Cardiac muscle cell (in vitro differentiated cells and primary cell): ENCODE results near the gene PUDP. TPM values are rescaled to one million over a fixed set of nuclear protein-coding genes. Genes with fewer than 3 reads are reported as not detected.
A peak's percentile ranks its signal among the peaks of the same experiment; 100 is the strongest.

ENCODE experiments used
- DNase-seq, 2 donors: peaks; one replicate each; pipeline versions ENCODE4 v3.0.0 to v3.0.0-alpha.2; 2010 to 2017; ENCODE audit warnings: low read depth in 1 of 2, low spot score in 1 of 2
- H3K27ac ChIP-seq: fragments of 200-600 bp; sonication (generic); 2 replicates; pipeline ENCODE4 v1.5.1; 2016
- H3K27me3 ChIP-seq: fragments of 200-600 bp; sonication (generic); 2 replicates; pipeline ENCODE4 v1.6.0; 2016; ENCODE audit warnings: control low read depth
- H3K36me3 ChIP-seq: fragments of 200-600 bp; sonication (generic); 2 replicates; pipeline ENCODE4 v1.5.1; 2016; ENCODE audit warnings: control low read depth
- H3K4me1 ChIP-seq: fragments of 200-600 bp; sonication (generic); 2 replicates; pipeline ENCODE4 v1.8.1; 2017; ENCODE audit warnings: low read depth, mild to moderate bottlenecking, mixed run types
- H3K4me3 ChIP-seq: fragments of 200-600 bp; sonication (generic); 2 replicates; pipeline ENCODE4 v1.5.1; 2016; ENCODE audit warnings: mild to moderate bottlenecking
- H3K9me3 ChIP-seq: fragments of 200-600 bp; sonication (generic); 2 replicates; pipeline ENCODE4 v1.5.1; 2017; ENCODE audit warnings: low read depth, mild to moderate bottlenecking, control low read depth
- polyA plus RNA-seq: library from polyadenylated mRNA; unstranded; fragments of >200 nt; fragmentation: Nextera tagmentation; extraction: Ambion mirVana; gene quantifications from 2 replicates; pipeline ENCODE4 v1.2.1, GENCODE V29; 2016
- total RNA-seq: library from RNA; depleted of rRNA; stranded (reverse); fragments of >200 nt; gene quantifications from 2 replicates; pipeline ENCODE4 v1.2.3, GENCODE V29; 2016
- TF ChIP-seq, protein P1 (sequence below): IDR thresholded peaks from 2 replicates; pipeline ENCODE4 v1.5.1; 2012; ENCODE audit warnings: low read depth, mild to moderate bottlenecking, low read length

Gene PUDP
- total and polyA plus RNA-seq, 2 experiments from 2014 or later: 81.5 to 105 TPM

DNA sequence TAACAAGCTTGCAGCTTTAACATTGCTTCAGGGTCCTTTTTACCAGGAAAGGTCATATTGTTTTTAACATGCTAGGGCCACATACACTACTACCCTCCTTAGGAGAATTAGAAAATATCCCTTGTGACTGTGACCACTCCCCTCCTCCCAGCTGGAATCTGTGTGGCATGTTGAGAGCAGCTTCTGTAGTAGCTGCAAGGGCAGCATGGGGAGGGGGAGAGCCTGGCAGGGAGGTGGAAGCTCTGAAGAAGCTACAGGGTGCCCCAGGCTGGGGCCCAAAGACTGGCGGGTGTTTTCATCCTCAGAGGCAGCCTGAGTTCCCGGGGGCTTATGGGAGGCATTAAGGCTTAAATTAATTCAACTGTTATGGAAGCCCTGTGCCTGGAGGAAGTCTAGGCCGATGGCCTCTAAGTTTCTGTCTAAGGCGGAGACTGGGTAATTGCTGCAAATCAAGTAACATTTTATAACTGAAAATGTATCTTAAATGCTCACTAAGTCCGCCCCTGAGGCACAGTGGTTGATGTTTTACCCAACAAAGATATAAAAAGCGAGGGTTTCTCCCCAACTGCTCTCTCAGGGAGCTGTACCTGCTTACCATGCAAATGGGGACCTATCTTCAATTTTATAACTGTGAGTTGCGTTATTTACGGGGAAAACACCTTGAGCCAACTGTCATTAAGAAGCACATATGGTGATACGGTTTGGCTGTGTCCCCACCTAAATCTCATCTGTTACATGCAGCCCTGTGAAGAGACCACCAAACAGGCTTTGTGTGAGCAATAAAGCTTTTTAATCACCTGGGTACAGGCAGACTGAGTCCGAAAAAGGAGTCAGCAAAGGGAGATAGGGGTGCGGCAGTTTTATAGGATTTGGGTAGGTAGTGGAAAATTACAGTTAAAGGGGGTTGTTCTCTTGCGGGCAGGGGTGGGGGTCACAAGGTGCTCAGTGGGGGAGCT is 37.8 kb downstream of the PUDP start:
- Histone ChIP-seq H3K27me3 (no peaks in the 10 kb centered on the region), H3K4me1 (peaks cover 3% of the 10 kb centered on the region), H3K4me3 (no peak overlapping the region), H3K9me3 (no peaks in the 10 kb centered on the region), H3K36me3 (no peaks in the 10 kb centered on the region), H3K27ac (peak overlapping the region; percentile 39)
- peak in 1 of 2 donors; percentile 42 for DNase-seq
- TF ChIP-seq, protein P1, sequence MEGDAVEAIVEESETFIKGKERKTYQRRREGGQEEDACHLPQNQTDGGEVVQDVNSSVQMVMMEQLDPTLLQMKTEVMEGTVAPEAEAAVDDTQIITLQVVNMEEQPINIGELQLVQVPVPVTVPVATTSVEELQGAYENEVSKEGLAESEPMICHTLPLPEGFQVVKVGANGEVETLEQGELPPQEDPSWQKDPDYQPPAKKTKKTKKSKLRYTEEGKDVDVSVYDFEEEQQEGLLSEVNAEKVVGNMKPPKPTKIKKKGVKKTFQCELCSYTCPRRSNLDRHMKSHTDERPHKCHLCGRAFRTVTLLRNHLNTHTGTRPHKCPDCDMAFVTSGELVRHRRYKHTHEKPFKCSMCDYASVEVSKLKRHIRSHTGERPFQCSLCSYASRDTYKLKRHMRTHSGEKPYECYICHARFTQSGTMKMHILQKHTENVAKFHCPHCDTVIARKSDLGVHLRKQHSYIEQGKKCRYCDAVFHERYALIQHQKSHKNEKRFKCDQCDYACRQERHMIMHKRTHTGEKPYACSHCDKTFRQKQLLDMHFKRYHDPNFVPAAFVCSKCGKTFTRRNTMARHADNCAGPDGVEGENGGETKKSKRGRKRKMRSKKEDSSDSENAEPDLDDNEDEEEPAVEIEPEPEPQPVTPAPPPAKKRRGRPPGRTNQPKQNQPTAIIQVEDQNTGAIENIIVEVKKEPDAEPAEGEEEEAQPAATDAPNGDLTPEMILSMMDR: no peak

- peaks cover 3% of the 10 kb centered on the region for H3K4me1 ChIP-seq
- TF ChIP-seq, protein P1: no peak
- H3K9me3 ChIP-seq: no peaks in the 10 kb centered on the region
- H3K36me3 ChIP-seq: peaks cover 5% of the 10 kb centered on the region
- peak overlapping the region; percentile 1 for H3K27ac ChIP-seq
- H3K27me3 ChIP-seq: no peaks in the 10 kb centered on the region
- peak; percentile 7 to 21 for DNase-seq
- no peak overlapping the region for H3K4me3 ChIP-seq
Observed at GRCh38 chrX:7109049-7109531, 38.9 kb downstream of the PUDP start.

DNA sequence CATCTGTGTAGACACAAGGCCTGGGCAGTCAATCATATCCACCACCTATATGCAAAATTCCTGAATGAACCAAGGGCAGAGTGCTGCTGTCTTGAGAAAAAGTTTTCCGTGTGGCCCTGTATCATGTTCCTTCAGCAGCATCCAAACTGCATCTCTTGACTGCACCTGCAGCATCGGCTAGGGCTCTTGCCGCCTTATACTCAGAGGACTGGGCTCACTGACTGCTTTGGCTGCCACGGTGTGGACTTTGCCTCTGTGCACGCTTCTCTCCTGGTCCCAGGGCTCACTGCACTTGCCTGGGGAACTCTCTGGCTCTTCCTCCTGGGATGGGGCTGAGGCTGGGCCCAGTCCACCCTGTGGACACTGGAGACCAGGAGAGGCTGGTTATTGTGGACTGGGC is 39.9 kb downstream of the PUDP start:
- no peak overlapping the region for H3K27ac ChIP-seq

DNA sequence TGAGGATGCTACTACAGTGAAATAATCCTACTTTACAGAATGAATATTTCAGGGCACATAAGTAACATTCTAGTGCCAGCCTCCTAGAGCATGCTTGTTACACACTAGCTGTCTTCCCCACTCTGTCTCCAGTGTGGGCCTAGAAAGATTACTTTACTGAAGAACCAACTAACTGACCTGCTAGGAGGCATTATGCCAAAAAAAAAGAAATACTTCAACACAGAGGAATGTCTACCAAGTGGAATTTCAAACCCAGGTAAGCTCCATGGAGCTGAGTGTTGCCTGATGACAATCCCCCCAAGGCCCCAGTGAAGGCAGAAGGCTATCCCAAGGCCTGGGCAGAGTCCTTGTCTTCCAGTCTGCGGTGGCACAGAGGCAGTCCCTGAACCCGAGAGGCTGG is 41.3 kb downstream of the PUDP start:
- no peak for DNase-seq
- H3K27ac ChIP-seq: no peak overlapping the region

More for the DNA sequence above, 39.9 kb downstream of the PUDP start:
- DNase-seq: no peak
- H3K4me1 ChIP-seq: peaks cover 3% of the 10 kb centered on the region
- H3K4me3 ChIP-seq: no peak overlapping the region
- H3K36me3 ChIP-seq: peaks cover 7% of the 10 kb centered on the region
- H3K27me3 ChIP-seq: no peaks in the 10 kb centered on the region
- TF ChIP-seq, protein P1: no peak
- H3K9me3 ChIP-seq: no peaks in the 10 kb centered on the region

DNA sequence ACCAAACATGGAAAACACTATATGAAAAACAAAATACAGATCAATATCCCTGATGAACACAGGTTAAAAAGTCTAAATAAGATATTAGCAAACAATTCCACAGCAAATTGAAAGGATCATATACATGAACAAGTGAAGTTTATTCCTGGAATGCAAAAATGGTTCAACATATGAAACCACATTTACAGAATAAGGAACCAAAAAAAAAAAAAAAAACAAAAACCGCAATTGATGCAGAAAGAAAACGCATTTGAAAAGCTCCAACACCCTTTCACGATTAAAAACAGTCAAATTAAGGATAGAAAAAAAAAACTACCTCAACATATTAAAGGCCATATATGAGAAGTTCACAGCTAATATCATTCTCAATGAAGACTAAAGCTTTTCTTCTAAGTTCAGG is 45.8 kb downstream of the PUDP start:
- peaks cover 7% of the 10 kb centered on the region for H3K36me3 ChIP-seq
- no peak for DNase-seq
- no peaks in the 10 kb centered on the region for H3K4me1 ChIP-seq
- H3K4me3 ChIP-seq: no peak overlapping the region
- H3K27ac ChIP-seq: no peak overlapping the region
- TF ChIP-seq, protein P1: no peak
- no peaks in the 10 kb centered on the region for H3K9me3 ChIP-seq
- H3K27me3 ChIP-seq: no peaks in the 10 kb centered on the region

More for the DNA sequence above, 41.3 kb downstream of the PUDP start:
- TF ChIP-seq, protein P1: no peak
- no peaks in the 10 kb centered on the region for H3K27me3 ChIP-seq
- no peak overlapping the region for H3K4me3 ChIP-seq
- peaks cover 3% of the 10 kb centered on the region for H3K4me1 ChIP-seq
- peaks cover 7% of the 10 kb centered on the region for H3K36me3 ChIP-seq
- H3K9me3 ChIP-seq: no peaks in the 10 kb centered on the region
